Right renal cortex interstitium (tissue), 3 donors: ENCODE data around the gene ADGRL3. TPM values are rescaled to one million over a fixed set of nuclear protein-coding genes. Genes with fewer than 3 reads are reported as not detected.

Source experiments
- DNase-seq, 3 donors: peaks; one replicate each; pipeline ENCODE4 v3.0.0-alpha.2; 2013; ENCODE audit warnings: low read depth in 3 of 3, low spot score in 2 of 3
- polyA plus RNA-seq, 3 donors: library from polyadenylated mRNA; unstranded; fragments of 120-200 nt; gene quantifications; one replicate each; pipeline ENCODE4 v1.2.1, GENCODE V29; 2013; ENCODE audit not compliant: insufficient read length in 3 of 3

The ADGRL3 gene
- polyA plus RNA-seq, 3 donors = 24.5 to 30.2 (median 28.7) TPM

GRCh38 chr4:61531188-61531587, 331.1 kb downstream of the ADGRL3 start:
- no peak for DNase-seq

DNA sequence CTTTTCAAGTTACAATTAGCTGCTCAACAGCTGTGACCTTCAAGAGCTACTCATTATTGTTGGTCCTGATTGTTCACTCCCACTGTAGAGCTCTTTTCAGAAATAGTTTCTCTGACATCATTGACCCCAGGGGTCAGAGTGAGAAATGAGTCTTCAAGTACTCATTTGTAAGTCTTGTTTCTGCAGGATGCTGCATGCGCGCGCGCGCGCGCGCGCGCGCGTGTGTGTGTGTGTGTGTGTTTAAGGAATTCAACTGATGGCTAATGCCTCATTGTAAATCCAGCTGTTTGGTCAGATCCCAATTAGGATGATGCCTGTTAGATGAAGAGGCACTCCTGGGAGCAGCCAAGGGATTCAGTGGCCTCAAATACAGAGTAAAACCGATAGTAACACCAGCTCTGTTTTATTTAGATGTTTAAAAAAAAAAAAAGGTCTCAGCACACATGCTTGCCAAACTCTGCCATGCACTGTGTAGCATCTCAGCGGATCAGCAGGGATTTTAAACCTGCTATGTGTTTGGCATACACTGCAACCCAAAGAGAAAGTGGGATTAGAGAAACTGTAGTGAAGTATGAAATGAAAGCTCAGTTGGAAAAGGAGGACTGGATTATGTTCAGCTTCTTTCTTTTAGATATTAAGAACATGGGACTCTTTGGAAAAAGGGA, 332.3 kb downstream of the ADGRL3 start:
- peak; percentile 64 to 75 (median 66) for DNase-seq

GRCh38 chr4:61533140-61533539, 333.0 kb downstream of the ADGRL3 start:
- no peak for DNase-seq

DNA sequence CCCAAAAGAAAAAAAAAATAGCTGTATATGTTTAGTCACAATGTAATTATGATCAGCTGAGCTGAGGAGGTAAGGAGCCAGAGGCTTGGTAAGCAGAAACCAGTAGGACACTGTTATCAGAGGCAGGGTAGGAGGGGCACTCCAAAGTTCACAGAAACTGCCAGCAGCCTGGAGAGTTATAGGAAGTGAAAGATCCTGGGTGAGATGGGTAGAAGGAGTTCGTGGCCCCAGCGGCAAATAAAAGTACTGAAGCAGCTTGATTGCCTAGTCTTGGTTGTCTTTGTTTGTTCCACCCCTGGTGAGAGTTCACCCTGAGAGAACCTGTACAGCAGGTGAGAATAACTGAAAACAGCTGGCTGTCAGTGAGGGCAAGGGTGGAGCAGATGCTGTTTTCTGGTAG, 340.8 kb downstream of the ADGRL3 start:
- DNase-seq = no peak

DNA sequence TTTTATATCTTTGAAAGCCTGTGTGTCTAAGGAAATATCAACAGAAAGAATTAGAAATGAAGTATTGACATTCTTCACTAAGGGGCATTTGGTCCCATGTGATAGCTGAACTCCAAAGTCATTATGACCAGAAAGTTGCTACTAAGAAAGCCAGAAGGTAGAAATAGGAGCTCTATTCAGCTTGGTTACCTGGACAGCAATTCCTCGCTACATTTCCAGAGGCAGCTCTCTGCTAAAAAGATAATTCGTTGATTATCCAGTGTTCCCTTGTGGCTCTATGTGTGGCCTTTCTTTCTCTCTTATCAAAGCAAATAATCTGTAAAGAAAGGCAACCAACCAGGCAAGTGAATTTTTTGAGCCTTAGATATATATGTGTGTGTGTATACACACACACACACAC, 341.3 kb downstream of the ADGRL3 start:
- no peak for DNase-seq

- no peak for DNase-seq
Observed at GRCh38 chr4:61543976-61544375, 343.9 kb downstream of the ADGRL3 start.

- no peak for DNase-seq
Observed at GRCh38 chr4:61545902-61546480, 345.9 kb downstream of the ADGRL3 start.

DNA sequence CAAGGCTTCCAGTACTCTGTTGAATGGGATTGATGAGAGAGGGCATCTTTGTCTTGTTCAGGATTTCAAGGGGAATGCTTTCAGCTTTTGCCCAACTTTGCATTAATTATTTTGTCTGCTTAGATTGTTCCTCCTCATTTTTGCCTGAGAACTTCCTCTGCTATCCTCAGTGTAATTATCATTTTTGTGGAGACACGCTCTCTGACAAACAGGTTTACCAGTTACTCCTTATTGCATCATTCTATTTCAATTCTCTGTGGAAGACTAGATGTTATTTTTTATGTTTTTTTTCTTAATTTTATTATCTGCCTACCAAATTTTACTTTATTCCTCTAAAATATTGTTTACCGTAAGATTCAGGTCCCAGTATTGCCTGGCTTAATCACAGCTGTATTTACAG, 349.2 kb downstream of the ADGRL3 start:
- DNase-seq = no peak

DNA sequence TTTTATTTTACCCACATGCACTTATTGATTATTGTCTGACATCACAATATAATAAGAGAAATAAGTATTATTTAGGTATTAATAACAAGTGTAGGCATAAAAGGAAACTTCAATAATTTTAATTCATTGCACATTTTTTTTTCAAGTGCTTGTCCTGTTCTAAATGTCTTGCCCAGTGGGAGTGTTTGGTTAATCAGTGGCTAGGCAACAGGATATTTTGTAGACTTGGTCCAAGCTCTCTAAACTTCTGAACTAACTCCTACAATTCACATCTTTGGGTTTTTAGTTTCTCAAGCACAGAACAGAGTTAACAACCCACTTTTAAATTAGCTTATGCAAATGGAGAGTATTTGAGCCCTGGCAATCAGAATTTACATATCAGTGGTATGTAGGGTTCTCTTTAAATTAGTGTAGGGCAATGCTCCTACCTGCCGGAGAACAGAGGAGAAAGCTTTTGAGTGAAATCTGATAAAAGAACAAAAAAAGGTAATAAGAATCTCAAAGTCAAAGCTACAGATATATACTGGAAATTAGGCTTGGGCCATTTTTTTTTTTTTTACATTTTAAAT, 353.5 kb downstream of the ADGRL3 start:
- no peak for DNase-seq

DNA sequence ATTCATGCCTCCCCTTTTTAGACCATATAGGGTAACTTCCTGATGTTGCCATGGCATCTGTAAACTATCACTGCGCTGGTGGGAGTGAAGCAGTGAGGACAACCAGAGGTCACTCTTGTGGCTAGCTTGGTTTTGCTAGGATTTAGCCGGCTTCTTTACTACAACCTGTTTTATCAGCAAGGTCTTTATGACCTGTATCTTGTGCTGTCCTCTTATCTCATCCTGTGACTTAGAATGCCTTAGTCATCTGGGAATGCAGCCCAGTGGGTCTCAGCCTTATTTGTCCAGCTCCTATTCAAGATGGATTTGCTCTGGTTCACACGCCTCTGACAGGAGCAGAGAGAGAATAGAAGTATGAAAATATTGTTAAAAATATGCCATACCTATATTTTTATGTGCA, 355.7 kb downstream of the ADGRL3 start:
- no peak for DNase-seq

DNA sequence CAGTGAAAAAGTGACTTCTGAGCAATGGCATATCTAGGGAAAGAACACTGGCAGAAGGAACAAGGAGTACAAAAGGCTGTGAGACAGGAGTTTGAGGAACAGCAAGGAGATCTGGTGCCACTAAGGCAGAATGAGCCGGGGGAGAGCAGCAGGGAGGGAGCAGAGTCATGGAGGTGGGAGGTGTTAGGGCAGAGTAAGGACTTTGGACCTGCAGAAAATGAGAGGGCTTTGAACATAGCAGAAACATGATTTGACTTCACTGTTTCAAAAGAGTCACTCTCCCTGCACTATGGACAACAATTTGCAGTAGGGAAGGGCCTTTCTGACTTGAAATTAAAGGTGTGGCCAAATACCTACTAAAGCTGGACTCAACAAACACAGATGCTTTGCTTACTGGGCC, 356.2 kb downstream of the ADGRL3 start:
- no peak for DNase-seq

GRCh38 chr4:61559396-61559795, 359.3 kb downstream of the ADGRL3 start:
- DNase-seq = no peak

- no peak for DNase-seq
Observed at GRCh38 chr4:61561028-61561427, 360.9 kb downstream of the ADGRL3 start.

GRCh38 chr4:61571761-61572559, 371.8 kb downstream of the ADGRL3 start:
- DNase-seq = no peak

DNA sequence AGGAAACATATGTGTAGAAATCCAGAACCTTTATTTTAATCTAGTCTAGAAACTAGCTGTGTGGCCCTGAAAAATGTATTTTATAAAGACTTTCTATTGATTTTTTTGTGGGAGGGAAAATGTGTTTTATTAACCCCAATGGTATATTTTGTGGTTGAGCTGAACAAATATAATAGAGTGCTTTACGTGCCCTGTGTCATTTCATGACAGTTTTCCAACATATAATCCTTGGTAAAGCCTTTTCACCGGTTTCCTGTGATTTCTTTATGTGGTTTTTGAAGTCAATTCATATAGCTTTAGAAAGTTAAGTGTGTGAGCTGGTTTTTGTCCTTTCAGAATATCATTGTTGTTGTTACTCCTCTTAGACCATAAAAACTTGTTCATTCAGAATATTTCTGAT, 375.7 kb downstream of the ADGRL3 start:
- DNase-seq = no peak

DNA sequence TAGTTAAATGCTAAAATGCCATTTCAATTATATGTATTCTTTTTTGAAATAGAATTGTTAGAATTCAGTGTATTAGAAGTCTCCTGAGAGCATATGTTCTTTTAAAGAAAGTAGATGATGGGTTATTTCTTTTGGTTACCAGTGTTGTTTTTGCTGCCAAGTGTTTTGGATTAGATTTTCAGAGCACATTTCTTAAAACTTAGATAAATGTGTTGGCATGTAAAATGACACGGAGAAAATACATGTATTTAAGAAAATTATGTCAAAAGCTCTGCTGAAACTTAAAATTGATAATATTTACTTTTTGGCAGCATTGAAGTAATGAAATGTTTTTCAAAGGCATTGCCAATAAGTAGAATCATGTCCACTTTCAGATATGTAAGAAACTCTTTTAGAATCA, 379.7 kb downstream of the ADGRL3 start:
- no peak for DNase-seq

DNA sequence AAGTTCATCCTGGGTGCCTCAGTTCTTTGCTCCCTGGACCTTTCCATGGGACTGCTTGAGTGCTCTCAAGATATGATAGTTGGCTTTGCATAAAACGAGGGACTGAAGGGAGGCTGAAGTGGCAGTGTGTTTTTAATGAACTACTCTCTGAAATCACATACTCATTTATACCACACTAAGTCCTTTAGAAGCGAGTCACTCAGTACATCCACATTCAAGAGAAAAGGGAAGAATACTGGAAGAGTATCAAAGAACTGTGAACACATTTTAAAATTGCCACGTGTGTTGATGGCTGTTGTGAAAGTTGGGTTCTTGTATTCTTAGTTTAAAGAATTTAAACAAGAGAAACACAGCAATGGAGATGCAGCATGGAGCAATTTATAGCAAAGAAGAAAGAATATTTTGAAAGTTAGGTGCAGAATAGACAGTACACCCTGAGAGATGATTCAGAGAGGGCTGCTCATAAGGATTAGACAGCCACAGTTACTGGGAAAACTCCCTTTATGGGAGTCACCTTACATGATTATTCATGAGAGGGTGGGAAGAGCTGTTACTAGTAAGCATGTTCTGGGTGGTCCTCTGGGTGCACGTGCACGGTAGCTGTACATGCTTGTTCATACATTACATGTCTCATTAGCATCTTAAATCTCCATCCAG, 380.7 kb downstream of the ADGRL3 start:
- DNase-seq = no peak

DNA sequence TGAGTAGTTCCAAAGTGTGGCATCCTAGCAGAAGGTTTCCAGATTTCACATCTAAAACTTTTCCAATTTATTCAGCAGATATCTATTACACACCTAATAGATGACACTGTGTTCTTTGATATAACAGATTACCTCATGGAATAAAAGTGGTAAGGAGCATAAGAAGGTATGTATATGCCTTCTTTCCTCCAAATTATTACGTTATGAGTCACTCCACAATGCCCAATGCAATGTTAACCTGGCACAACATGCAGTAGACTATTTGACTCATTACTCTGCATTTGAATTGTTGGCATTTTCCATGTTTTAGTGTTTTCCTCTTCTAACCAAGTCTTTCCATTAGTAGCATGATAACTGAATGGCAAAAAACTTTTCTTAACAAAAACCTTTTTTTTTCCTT, 383.6 kb downstream of the ADGRL3 start:
- no peak for DNase-seq

GRCh38 chr4:61588621-61589402, 388.7 kb downstream of the ADGRL3 start:
- DNase-seq = no peak

DNA sequence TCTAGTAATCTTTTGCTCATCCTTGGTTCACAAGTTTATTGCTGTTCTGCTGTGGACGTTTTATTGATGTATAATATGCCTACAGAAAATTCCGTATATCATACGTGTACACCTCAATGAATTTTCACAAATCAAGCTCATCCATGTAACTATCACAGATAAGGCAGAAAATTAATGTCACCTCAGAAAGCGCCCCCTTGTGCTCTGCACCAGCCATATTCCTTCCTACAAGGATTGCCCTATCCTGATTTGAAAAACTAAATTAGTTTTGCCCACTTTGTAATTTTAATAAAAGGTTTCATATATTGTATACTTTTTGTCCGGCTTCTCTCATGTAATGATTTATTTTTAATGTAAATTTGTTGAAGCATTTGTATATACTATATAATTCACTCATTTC, 390.8 kb downstream of the ADGRL3 start:
- DNase-seq = no peak
